ENCODE results near the gene NUMBL.

NUMBL gene

DNA sequence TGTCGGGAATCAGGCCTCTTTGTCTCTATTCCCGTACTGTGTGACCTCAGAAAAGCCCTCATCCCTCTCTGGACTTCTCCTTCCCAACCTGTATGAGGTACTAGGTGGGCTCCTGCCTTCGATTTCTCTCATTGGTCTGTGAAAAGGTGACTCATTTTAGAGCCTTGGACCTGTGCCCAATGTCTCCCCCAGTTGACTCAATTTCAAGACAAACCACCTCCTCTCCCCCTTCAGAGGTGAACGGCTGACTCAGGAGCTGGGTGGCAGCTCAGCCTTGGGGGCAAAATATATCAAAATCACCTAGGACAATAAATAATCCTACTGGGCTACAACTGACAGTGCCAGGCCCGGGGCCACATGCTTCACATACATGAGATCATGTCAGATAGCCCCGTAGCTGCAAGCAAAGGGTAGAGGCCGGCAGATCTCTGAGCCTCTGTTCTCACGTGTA, 25.6 kb upstream of the NUMBL start:
- DNase-seq: peak in 1 of 3 experiments; percentile 64

DNA sequence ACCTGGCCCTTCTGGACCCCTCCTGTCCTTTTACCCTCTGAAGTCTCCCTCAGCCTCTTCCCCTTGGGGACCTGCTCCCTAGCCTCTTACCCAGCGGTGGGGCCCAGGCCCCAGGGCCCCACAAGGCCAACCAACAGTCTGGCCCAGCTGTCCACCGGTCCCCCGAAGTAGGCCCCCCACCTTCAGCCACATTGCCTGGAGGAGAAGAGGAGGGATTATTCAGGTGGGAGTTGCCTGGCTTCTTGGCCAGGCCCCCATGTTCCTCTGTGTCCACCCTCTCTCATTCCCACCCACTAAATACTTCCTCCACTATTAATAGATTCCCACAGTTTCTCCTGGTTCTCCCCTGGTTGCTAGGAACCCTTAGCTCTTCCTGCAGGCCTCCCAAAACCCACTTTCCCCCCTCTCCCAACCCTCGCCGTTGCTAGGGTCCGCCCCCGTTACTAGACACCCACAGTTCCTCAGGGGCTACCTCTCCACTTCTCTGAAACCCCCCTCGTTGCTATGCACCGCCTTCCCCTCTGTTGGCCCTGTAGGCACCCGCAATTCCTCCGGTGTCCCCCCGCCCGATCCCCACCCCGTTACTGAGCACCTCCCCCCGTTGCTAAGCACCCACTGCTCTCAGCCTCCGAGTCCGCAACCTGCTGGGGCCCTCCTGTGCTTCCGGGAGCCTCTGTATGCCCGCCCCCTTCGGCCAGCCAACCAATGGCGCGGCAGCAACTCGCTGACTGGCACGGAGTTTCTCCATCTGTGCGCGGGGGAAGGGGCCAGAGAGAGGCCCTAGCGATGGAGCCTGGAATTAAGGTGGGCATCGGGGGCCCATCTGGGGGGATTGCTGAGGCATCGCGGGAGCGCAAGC, 24.2 kb upstream of the NUMBL start:
- peak; percentile 92 to 95 (median 95) for DNase-seq

DNA sequence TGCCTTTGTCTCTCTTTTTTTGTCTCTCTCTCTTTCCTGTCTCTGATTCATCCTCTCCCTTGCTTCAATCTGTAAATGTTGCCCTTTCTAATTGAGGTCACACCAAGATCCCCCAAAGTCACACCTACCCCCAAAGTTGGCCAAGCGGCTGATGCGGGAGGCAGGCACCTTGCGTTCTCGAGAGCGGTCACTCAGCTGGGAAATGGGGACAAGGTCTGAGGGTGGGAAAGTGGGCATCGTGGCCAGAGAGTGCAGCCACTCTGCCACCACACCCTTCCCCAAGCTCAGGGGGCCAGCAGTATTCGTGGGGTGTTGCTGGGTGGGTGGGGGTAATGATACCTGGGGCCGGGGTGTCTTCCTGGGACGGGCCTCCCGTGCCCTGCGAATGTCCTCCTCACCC, 23.5 kb upstream of the NUMBL start:
- no peak for DNase-seq

GRCh38 chr19:40709817-40710216, 19.4 kb upstream of the NUMBL start:
- DNase-seq: no peak

DNA sequence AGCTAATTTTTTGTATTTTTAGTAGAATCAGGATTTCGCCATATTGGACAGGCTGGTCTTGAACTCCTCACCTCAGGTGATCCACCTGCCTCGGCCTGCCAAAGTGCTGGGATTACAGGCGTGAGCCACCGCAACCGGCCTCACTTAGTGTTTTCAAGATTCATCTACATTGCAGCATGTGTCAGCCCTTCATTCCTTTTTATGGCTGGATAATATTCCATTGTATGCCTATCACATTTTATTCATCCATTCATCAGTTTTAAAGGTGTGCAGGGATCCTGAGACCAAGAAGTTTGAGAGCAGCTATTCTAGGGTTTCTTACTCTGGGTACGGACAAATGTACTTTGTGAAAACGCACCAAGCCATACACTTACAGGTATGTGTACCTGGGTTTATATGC, 17.2 kb upstream of the NUMBL start:
- no peak for DNase-seq

- DNase-seq: no peak
Observed at GRCh38 chr19:40705950-40706619, 15.6 kb upstream of the NUMBL start.

GRCh38 chr19:40705362-40705651, 14.9 kb upstream of the NUMBL start:
- DNase-seq: no peak

- peak in 1 of 3 experiments; percentile 3 for DNase-seq
Observed at GRCh38 chr19:40704491-40705361, 14.3 kb upstream of the NUMBL start.

DNA sequence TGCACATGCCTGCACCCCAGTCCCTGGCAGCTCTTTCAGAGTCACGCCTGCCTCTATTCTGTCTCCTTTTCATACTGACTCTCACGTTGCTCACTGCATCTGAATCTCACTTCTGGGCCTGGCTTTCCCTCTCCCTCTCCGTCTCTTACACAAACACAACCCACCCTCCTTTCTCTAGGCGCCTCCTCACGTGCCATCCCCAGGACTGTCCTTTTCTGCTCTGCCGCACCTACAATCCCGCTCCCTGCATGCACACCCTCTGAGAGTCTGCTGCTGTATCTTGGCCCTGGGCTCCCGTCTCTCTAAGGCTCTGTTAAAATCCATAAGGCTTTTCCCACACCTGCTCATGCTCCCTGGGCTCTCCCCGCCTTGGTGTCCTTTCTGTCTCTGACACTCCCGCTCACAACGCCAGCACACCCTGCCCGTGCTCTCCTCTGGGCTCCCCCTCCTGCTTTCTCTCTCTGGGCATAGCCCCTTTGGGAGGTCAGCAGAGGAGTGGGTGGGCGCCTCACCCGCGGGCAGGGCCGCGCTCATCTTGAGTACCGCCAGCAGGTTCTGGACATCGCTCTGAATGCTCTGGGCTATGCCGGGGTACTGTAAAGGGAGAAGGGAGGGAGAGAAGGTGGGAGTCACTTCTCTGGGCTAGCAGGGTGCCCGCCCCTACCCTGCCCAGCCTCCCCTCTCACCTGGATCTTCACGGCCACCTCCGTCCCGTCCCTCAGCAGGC, 12.7 kb upstream of the NUMBL start:
- no peak for DNase-seq

GRCh38 chr19:40702337-40703012, 12.0 kb upstream of the NUMBL start:
- no peak for DNase-seq

- DNase-seq: no peak
Observed at GRCh38 chr19:40701758-40702157, 11.3 kb upstream of the NUMBL start.

DNA sequence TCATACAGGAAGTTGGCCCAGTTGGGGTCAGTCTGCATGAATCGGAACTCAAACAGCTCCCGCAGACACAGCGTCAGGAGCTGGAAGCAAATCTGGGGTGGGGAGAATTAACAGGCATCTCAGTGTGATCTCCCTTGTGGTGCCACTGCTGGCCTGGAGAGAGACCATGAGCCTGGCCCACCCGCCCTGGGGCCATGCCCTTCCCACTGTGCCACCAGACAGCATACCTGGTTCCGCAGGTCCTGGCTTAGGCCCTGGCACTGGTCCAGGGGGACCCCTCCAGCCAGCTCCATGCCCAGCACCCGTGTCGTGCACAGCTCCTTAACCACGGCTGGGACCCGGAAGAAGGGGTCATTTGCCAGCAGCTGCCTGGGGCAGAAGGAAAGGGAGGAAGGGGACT, 9.6 kb upstream of the NUMBL start:
- no peak for DNase-seq

- DNase-seq: no peak
Observed at GRCh38 chr19:40697007-40697406, 6.6 kb upstream of the NUMBL start.

GRCh38 chr19:40695881-40696280, 5.4 kb upstream of the NUMBL start:
- no peak for DNase-seq

DNA sequence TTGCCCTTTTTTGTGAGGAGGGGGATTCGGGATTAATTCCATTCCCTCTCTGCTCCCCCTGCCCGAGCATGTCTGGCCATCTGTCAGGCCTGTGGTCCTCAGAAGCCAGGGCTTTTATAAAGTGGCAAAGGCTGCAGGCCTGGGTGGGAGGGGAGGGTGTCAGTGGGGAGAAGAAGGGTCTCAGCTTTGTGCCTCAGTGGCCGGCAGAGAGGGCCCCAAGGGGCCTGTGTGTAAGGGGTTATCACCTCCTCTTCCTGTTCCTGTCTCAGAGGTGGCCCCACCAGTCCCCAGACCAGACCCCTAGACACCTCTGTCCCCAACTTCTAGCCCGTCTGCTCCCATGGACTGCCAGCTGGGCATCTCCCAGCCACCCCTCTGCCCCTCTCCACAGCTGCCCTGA, 3.4 kb upstream of the NUMBL start:
- no peak for DNase-seq

DNA sequence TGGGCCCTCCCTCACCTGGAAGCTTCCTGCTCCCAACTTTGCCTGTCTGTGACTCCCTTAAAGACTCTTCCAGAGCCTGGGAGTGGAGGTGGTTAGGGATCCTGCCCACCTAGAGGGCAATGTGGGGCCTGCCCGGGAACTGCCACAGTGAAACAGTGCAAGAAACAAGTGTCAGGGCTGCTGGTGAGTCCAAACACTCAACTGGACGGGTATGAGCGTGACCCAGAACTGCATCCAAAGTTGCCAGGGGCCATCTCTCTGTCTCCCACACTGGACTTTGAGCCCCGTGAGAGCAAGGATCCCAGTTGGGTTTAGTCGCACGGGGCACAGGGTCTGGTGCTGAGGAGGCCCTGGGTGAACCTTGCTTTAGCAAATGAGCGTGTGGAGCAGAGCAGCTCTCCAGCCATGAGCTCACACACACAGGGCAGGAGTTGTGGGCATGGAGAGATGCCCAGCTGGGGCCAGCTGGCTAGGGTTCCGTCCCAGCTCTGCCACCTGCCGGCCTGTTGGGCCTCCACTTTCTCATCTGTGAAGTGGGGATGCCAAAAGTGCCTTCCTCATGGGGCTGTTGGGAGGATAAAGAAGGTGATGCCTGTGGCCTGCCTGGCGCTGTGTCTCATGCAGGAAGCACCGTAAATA, 2.8 kb upstream of the NUMBL start:
- no peak for DNase-seq

- no peak for DNase-seq
Observed at GRCh38 chr19:40692212-40692551, 1.7 kb upstream of the NUMBL start.

DNA sequence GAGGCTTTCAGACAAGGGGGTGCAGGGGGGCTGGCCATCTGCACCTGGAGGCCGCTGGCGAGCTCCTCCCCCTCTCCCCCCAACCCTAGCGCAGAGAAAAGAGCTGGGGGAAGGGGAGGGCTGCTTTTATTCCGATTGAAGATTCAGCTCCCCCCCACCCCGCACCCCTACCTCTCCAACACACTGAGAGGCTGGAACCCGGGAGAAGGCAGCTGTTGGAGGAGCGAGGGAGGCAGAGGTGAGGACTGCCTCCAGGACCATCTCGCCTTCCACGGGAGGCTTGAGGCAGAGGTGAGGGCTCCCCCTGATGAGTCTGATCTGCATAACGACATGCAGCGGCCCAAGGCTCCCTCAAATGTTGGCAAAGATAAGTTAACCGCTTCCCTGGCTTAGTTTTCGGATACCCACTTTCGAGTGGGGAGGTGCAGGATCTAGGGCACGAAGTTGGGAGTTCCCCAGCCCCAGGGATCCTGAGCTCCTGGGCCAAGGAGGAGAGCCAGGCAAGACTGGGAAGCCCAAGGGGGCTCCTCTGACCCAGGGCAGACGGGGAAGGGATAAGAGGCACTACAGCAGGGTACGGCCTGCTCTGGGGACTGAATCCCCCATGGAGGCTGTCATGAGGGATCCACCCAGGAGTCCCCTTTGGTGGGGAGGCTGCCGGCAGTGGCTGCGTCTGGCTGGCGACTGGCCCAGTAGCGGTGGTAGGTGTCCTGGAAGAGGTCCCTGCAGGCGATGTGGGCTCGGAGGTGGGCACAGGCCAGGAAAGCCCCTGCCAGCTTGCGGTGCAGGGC, 1.2 kb upstream of the NUMBL start:
- DNase-seq: peak in 1 of 3 experiments; percentile 74

- DNase-seq: peak; percentile 92 to 93 (median 92)
Observed at GRCh38 chr19:40690693-40691420, 406 bp upstream of the NUMBL start.

Data from NCI-H1417 (cell line).